DMS114 treated with DMSO at 0.1 percent for 48 hours (cell line): ENCODE data around the gene PMP22.
"Not testable (repeated sequence)": the region's sequence is repeated elsewhere in the genome, so short reads cannot be mapped to it uniquely, and the experiment has no call there.

Experiments
- DNase-seq: peaks from one replicate; lab custom pipeline; 2025; ENCODE audit not compliant: unreplicated experiment; lab: John Stamatoyannopoulos, UW

PMP22 gene

DNA sequence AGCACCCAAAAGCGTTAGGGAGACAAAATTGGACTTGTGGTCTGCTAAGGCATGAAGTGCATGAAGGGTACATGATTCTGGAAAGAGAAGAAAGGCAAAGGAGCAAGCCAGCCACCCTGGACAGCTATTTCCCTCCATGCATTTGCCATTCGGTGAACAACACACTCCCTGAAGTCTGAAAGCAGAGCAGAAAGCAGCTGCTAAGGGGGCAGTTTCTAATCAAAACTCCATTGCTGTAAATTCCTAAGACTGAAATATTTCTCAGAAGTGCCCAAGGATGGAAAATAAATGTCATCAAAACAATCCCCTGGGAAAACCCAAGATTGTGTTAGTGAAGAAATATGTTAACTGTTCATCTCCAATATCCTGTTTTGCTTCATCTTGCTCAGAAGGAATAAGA lies 44.3 kb downstream of the PMP22 start:
- DNase-seq, result no peak

- no peak for DNase-seq
Measured at GRCh38 chr17:15216481-15216880, 48.6 kb downstream of the PMP22 start.

DNA sequence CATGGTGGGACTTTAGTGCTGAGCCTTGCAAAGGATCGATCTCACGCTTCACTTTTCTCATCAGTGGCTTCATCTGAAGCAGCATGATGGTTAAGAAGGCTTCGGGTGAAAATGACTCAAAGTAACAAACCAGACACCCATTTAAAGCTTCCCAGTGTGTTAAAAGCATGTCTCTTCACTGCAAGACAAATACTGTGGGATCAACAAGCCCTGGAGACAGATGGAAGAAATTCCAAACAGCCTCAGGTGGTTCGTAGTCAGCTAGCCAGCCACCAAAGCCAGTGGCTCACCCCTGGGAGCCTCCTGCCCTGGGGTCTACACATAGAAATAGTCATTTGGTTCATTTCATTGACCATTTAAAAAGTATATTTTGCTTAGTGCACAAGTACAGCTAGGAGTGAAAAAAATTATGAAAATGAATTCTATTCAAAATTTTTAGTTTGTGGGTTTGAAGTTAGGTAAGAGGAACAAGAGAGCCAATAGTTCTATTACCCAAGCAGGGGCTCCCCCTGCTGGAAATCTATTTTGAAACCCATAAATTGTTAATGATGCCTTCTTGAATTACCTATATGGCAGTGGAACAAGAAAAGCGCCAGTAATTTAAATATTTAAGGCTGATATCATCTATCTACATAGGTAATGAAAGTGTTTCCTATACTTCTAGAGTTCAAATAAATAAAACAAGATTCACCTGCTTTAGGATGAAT lies 51.6 kb downstream of the PMP22 start:
- DNase-seq, result no peak

GRCh38 chr17:15210247-15210646 lies 54.9 kb downstream of the PMP22 start:
- DNase-seq, result no peak

DNA sequence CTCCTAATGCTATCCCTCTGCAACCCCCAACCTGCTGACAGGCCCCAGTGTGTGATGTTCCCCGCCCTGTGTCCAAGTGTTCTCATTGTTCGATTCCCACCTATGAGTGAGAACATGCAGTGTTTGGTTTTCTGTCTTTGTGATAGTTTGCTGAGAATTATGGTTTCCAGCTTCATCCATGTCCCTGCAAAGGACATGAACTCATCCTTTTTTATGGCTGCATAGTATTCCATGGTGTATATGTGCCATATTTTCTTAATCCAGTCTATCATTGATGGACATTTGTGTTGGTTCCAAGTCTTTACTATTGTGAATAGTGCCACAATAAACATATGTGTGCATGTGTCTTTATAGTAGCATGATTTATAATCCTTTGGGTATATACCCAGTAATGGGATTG lies 62.1 kb downstream of the PMP22 start:
- DNase-seq, result not testable (repeated sequence)

GRCh38 chr17:15200574-15200973 lies 64.6 kb downstream of the PMP22 start:
- DNase-seq, result not testable (repeated sequence)

DNA sequence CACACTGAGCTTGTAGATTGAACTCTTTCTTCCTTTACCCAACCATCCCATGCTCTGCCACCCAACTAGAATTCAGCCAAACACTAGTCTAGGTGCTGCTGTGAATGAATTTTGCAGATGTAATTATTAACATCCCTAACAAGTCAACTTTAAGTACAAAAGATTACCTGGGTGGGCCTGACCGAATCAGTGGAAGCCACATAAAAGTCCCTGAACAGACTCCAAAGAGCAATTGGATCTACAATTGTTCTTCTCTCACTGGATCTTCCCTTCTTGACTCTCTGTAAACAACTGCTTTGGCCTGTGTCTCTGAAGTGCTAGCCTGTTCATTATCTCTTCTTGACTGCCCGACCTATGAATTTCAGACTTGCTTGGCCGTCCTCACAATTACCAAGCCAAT lies 67.9 kb downstream of the PMP22 start:
- DNase-seq, result no peak

- DNase-seq, result no peak
Measured at GRCh38 chr17:15194859-15195277, 70.3 kb downstream of the PMP22 start.

DNA sequence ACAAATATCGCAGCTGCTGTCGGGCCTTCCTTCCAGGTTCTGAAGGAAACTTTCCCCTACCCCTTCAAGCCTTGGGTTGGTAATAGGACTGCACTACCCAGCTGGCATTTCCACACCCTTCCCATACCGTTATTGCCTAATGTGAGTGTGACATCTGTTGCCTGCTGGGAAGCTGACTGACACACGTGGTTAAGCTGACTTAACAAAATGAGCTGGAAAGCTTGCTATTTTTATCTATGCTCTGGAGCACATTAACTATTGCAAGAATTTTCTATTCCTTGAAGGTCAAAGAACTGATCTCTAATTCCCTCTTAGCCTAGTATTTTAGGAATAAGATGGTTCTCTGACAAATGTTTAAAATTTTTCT lies 79.5 kb downstream of the PMP22 start:
- no peak for DNase-seq

DNA sequence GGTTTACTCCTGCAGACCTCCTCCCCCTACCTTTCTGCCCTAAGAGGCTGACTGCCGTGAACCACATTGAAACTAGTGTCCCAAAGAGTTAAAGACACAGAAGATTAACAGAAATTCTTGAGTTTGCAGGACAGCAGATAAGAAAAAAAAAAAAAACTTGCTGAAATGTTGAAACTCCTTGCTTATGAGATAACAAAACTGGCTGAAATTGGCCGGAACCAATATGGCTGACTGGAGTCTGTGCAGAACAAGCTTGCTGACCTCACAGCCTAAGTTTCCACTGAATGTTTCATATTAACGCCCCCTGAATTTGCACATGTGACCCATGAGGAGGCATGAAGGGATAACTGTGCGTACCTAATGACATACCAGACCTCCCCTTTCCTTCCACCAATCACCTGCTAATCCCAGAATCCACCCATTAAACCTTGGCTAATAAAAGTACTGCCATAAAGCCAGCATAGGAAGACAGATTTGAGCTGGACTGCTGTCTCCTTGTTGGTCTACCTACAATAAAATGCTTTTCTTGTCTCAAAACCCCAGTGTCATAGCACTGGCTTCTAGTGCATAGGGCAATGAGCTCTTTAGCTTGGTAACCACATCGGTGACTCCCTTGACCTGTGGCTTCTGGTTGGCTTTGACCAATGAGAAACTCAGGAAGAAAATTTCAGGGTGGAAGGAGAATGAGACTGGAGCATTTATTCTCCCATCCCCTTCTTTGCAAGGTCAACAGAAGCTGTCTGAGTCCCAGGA lies 80.1 kb downstream of the PMP22 start:
- no peak for DNase-seq

DNA sequence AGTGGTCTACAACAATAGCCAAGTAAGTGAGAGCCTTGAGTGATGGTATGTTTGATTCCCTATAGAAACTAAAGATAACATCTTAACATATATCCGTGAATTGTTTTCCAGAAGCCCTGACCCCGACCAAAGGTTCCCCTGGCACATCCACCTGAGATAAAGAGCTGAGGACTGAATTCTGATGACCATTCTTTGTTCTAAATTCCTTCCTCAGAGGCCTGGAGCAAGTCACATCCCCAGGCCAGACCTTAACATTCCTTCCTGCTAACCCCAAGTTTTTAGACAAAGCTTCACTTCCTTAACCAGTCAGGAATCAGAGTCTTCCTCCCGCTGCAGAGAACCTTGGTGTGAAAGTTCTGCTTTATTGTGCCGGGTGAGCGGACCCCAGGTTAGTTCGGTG lies 83.3 kb downstream of the PMP22 start:
- no peak for DNase-seq

DNA sequence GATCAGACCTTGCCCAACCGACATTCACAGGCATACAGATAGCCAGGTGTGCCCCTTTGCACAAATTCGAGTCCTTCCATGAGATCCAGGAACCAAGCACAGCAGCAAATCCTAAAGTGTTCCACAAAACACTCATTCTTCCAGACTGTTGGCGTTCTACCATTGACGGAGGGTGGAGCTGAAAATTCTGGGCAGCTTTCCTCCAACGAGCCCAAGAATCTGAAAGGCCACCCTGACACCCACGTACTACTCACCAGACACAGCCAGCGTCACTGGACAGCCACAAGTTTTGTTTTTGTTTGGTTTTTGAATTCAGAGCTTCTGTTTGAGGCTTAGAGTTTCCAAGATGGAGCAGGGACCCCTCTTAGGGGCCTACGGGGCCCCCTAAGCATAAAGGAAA lies 83.8 kb downstream of the PMP22 start:
- no peak for DNase-seq

- DNase-seq, result no peak
Measured at GRCh38 chr17:15180121-15180561, 85.0 kb downstream of the PMP22 start.
